Upper lobe of left lung (tissue), 4 donors: ENCODE measurements around the gene DALRD3.

Source experiments
- EP300 ChIP-seq, 4 donors: sonication (generic); formaldehyde crosslinking; IDR thresholded peaks; one replicate each; pipeline ENCODE4 v1.5.1; 2017; ENCODE audit warnings: antibody characterized with exemption in 4 of 4, control low read depth in 2 of 4
- POLR2A ChIP-seq, 4 donors: fragments of 450-650 bp; IDR thresholded peaks; one replicate each; pipeline ENCODE4 v1.5.1; 2016 to 2017; ENCODE audit warnings: antibody characterized with exemption in 4 of 4, mild to moderate bottlenecking in 2 of 4
- POLR2AphosphoS5 ChIP-seq, 2 donors: sonication (generic); formaldehyde crosslinking; IDR thresholded peaks; one replicate each; pipeline ENCODE4 v1.5.1; 2017; ENCODE audit warnings: antibody characterized with exemption in 2 of 2
- TF ChIP-seq, protein P1 (sequence below), 6 experiments: fragments of 450-650 bp in 4 of 6; fragments of 200-600 bp in 2 of 6; sonication (generic) in 2 of 6; IDR thresholded peaks; one replicate each; pipeline ENCODE4 v1.5.1; 2016 to 2019; ENCODE audit warnings: antibody characterized with exemption in 6 of 6

- TF ChIP-seq, protein P1, sequence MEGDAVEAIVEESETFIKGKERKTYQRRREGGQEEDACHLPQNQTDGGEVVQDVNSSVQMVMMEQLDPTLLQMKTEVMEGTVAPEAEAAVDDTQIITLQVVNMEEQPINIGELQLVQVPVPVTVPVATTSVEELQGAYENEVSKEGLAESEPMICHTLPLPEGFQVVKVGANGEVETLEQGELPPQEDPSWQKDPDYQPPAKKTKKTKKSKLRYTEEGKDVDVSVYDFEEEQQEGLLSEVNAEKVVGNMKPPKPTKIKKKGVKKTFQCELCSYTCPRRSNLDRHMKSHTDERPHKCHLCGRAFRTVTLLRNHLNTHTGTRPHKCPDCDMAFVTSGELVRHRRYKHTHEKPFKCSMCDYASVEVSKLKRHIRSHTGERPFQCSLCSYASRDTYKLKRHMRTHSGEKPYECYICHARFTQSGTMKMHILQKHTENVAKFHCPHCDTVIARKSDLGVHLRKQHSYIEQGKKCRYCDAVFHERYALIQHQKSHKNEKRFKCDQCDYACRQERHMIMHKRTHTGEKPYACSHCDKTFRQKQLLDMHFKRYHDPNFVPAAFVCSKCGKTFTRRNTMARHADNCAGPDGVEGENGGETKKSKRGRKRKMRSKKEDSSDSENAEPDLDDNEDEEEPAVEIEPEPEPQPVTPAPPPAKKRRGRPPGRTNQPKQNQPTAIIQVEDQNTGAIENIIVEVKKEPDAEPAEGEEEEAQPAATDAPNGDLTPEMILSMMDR (IDR thresholded peaks at IDR 0.05) = no peak
- TF ChIP-seq EP300 (IDR thresholded peaks at IDR 0.05) (no peak), POLR2AphosphoS5 (IDR thresholded peaks at IDR 0.05) (no peak), POLR2A (IDR thresholded peaks at IDR 0.05) (no peak)
These were observed 36.4 kb downstream of the DALRD3 start for GRCh38 chr3:48982016-48982415.
